Measurements from ENCODE around the gene ZNF654. TPM values are rescaled to one million over a fixed set of nuclear protein-coding genes. Genes with fewer than 3 reads are reported as not detected.

Gene ZNF654
- total RNA-seq, 2 experiments from 2014 or later = 6.5 to 7.6 TPM

GRCh38 chr3:88041005-88041404, 18.1 kb upstream of the ZNF654 start:
- no peaks in the 10 kb centered on the region for H3K4me1 ChIP-seq (ENCODE audit: insufficient read depth, low read length)
- no peaks in the 10 kb centered on the region for H3K9me3 Mint-ChIP-seq
- DNase-seq (no peak), ATAC-seq (ENCODE audit: poor library complexity) (no peak)
- no peak overlapping the region for H3K27ac ChIP-seq (ENCODE audit: low read depth in 1 of 2, low read length in 2 of 2)
- no peak overlapping the region for H3K4me3 ChIP-seq (ENCODE audit: low read length)
- H3K4me3 Mint-ChIP-seq = no peak overlapping the region
- H3K4me1 Mint-ChIP-seq (ENCODE audit: low read depth) = peaks cover 5% of the 10 kb centered on the region
- no peak for TF ChIP-seq CTCF (IDR thresholded peaks at IDR 0.05)
- H3K36me3 ChIP-seq (ENCODE audit: insufficient read depth, low read length) = no peaks in the 10 kb centered on the region
- no peaks in the 10 kb centered on the region for H3K27me3 ChIP-seq (ENCODE audit: control insufficient read depth in 1 of 2, insufficient read depth in 2 of 2, low read length in 2 of 2)
- no peak overlapping the region for H3K27ac Mint-ChIP-seq
- ChIA-PET POLR2A (no interaction called here), CTCF (no interaction called here)
- no peaks in the 10 kb centered on the region for H3K9me3 ChIP-seq (ENCODE audit: control insufficient read depth in 1 of 2, insufficient read depth in 1 of 2, low read length in 2 of 2)
- intact Hi-C loops (cut with DNase I, micrococcal nuclease) = no loop called here
- H3K27me3 Mint-ChIP-seq = no peaks in the 10 kb centered on the region
- no peaks in the 10 kb centered on the region for H3K36me3 Mint-ChIP-seq (ENCODE audit: low read depth)

- ATAC-seq (ENCODE audit: poor library complexity) (no peak), DNase-seq (no peak)
- Mint-ChIP-seq H3K27me3 (no peaks in the 10 kb centered on the region), H3K4me3 (no peak overlapping the region), H3K27ac (no peak overlapping the region), H3K36me3 (ENCODE audit: low read depth) (no peaks in the 10 kb centered on the region), H3K4me1 (ENCODE audit: low read depth) (peaks cover 10% of the 10 kb centered on the region), H3K9me3 (no peaks in the 10 kb centered on the region)
- Histone ChIP-seq H3K27ac (ENCODE audit: low read depth in 1 of 2, low read length in 2 of 2) (no peak overlapping the region), H3K27me3 (ENCODE audit: control insufficient read depth in 1 of 2, insufficient read depth in 2 of 2, low read length in 2 of 2) (no peaks in the 10 kb centered on the region), H3K4me3 (ENCODE audit: low read length) (no peak overlapping the region), H3K4me1 (ENCODE audit: insufficient read depth, low read length) (peaks cover 3% of the 10 kb centered on the region), H3K9me3 (ENCODE audit: control insufficient read depth in 1 of 2, insufficient read depth in 1 of 2, low read length in 2 of 2) (no peaks in the 10 kb centered on the region), H3K36me3 (ENCODE audit: insufficient read depth, low read length) (no peaks in the 10 kb centered on the region)
- CTCF ChIA-PET = no interaction called here
- TF ChIP-seq CTCF (IDR thresholded peaks at IDR 0.05) = no peak
- intact Hi-C loops (cut with DNase I, micrococcal nuclease) = no loop called here
- POLR2A ChIA-PET = no interaction called here
Observed at GRCh38 chr3:88044411-88044810, 14.6 kb upstream of the ZNF654 start.

- Histone ChIP-seq H3K4me3 (ENCODE audit: low read length) (no peak overlapping the region), H3K27ac (ENCODE audit: low read depth in 1 of 2, low read length in 2 of 2) (no peak overlapping the region), H3K27me3 (ENCODE audit: control insufficient read depth in 1 of 2, insufficient read depth in 2 of 2, low read length in 2 of 2) (no peaks in the 10 kb centered on the region), H3K9me3 (ENCODE audit: control insufficient read depth in 1 of 2, insufficient read depth in 1 of 2, low read length in 2 of 2) (no peaks in the 10 kb centered on the region), H3K36me3 (ENCODE audit: insufficient read depth, low read length) (no peaks in the 10 kb centered on the region), H3K4me1 (ENCODE audit: insufficient read depth, low read length) (peaks cover 3% of the 10 kb centered on the region)
- Mint-ChIP-seq H3K4me1 (ENCODE audit: low read depth) (peaks cover 10% of the 10 kb centered on the region), H3K27ac (no peak overlapping the region), H3K4me3 (no peak overlapping the region), H3K27me3 (no peaks in the 10 kb centered on the region), H3K36me3 (ENCODE audit: low read depth) (no peaks in the 10 kb centered on the region), H3K9me3 (no peaks in the 10 kb centered on the region)
- peak in 1 of 14 experiments; percentile 19 for DNase-seq
- intact Hi-C loops (cut with DNase I, micrococcal nuclease) = no loop called here
- ChIA-PET POLR2A (interaction anchor here (0.9 kb wide), 1 partner anchor 12 kb away, joined by 4 read pairs; the partner anchor contains the start of gene CGGBP1), CTCF (no interaction called here)
- no peak for TF ChIP-seq CTCF (IDR thresholded peaks at IDR 0.05)
- no peak for ATAC-seq (ENCODE audit: poor library complexity)
Observed at GRCh38 chr3:88046766-88047165, 12.3 kb upstream of the ZNF654 start.
